ENCODE data around the gene ELL2. TPM values are rescaled to one million over a fixed set of nuclear protein-coding genes. Genes with fewer than 3 reads are reported as not detected.

Gene ELL2
- total RNA-seq, result 91.1 TPM

DNA sequence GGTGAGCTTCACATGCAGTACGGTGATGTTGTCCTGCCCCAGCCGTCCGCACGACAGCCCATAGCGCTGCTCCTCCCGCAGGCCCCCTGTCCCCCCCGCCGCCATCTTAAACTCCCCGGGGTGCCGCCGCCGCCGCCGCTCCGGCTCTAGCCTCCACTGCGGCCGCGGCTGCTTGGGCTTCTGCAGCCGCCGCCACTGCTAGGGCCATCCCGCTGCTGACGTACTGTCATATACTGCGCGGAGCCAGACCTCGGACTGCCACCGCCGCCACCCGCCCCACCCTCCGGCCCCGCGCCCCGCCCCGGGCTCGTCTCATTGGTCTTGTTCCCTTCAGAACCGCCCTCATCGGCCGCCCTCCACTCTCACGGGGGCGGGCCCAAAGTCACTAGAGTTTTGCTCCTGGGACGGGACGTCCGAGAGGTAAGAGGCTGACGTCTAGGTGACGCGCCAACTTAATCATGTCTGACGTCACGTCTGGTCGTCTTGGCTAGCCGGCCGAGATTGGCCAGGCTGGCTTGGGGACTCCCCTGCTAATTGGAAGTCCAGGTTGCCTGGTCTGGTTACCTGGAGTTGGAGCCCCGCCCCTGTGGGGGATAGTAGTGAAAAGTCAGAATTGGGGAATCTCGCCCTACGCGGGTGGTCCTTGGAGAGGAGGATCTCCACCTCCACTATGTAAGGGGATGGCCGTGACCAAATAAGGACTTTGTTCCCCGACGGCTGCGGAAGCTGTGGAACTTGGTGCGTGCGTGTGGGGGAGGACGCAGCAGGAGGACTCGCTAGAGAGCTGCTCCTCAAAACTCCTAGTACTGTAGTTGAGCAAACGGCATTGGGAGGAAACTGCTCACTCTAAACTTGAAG lies at the start of gene ELL2:
Gene ELL2 (minus strand): TSS at position 235 of the 858 bp plus-strand sequence. CDS start 130 bp downstream, at position 105.
- H3K4me3 ChIP-seq (ENCODE audit: low read length), result peak within 1 kb of the TSS; percentile 74
- no peaks in the 10 kb centered on the region for H3K9me3 ChIP-seq (ENCODE audit: low read depth, low read length)
- peaks cover 32% of the 10 kb centered on the region for H3K4me1 ChIP-seq (ENCODE audit: insufficient read depth, low read length)
- H3K27me3 ChIP-seq (ENCODE audit: insufficient read depth, low read length), result no peaks in the 10 kb centered on the region

DNA sequence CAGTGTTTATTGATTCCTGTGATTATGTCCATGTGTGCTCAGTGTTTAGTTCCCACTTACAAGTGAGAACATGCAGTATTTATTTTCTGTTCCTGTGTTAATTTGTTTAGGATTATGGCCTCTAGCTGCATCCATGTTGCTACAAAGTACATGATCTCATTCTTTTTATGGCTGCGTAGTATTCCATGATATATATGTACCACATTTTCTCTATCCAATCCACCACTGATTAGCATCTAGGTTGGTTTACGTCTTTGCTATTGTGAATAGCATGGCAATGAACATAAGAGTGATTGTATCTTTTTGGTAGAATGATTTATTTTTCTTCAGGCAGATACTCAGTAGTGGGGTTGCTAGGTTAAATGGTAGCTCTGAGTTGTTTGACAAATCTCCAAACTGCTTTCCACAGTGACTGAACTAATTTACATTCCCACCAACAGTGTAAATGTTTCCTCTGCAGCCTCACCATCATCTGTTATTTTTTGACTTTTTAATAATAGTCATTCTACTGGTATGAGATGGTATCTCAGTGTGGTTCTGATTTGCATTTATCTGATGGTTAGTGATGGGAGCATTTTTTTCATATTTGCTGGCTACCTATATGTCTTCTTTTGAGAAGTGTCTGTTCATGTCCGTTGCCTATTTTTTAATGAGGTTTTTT lies 47.5 kb upstream of the ELL2 start:
- Histone ChIP-seq H3K27me3 (ENCODE audit: insufficient read depth, low read length) (no peaks in the 10 kb centered on the region), H3K4me3 (ENCODE audit: low read length) (no peak overlapping the region), H3K4me1 (ENCODE audit: insufficient read depth, low read length) (no peaks in the 10 kb centered on the region), H3K9me3 (ENCODE audit: low read depth, low read length) (no peaks in the 10 kb centered on the region)

GRCh38 chr5:96008487-96008886 lies 46.8 kb upstream of the ELL2 start:
- no peaks in the 10 kb centered on the region for H3K27me3 ChIP-seq (ENCODE audit: insufficient read depth, low read length)
- no peak overlapping the region for H3K4me3 ChIP-seq (ENCODE audit: low read length)
- H3K9me3 ChIP-seq (ENCODE audit: low read depth, low read length), result no peaks in the 10 kb centered on the region
- no peaks in the 10 kb centered on the region for H3K4me1 ChIP-seq (ENCODE audit: insufficient read depth, low read length)

DNA sequence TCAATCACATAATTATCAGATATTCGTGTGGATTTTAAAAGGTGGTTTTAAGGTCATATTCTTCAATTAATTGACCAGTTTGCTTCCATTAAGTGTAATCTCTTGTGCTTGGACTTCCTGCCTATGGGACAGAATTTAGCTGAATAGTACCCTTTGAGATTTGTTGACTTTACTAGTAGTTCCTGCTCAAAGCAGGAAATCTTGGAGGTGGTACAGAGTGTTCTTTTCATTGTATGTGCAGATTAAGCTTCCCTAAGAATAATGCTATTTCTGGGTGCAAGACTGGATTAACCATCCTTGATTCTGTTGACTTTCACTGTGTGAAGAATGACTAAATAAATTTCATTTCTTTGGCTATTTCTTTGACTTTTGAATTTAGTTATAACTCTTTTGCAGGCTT lies 45.4 kb upstream of the ELL2 start:
- no peaks in the 10 kb centered on the region for H3K4me1 ChIP-seq (ENCODE audit: insufficient read depth, low read length)
- no peaks in the 10 kb centered on the region for H3K27me3 ChIP-seq (ENCODE audit: insufficient read depth, low read length)
- H3K4me3 ChIP-seq (ENCODE audit: low read length), result no peak overlapping the region
- H3K9me3 ChIP-seq (ENCODE audit: low read depth, low read length), result no peaks in the 10 kb centered on the region

- Histone ChIP-seq H3K9me3 (ENCODE audit: low read depth, low read length) (no peaks in the 10 kb centered on the region), H3K4me3 (ENCODE audit: low read length) (no peak overlapping the region), H3K27me3 (ENCODE audit: insufficient read depth, low read length) (no peaks in the 10 kb centered on the region), H3K4me1 (ENCODE audit: insufficient read depth, low read length) (no peaks in the 10 kb centered on the region)
Measured at GRCh38 chr5:96006291-96006690, 44.6 kb upstream of the ELL2 start.

GRCh38 chr5:96004754-96005153 lies 43.1 kb upstream of the ELL2 start:
- Histone ChIP-seq H3K27me3 (ENCODE audit: insufficient read depth, low read length) (no peaks in the 10 kb centered on the region), H3K4me1 (ENCODE audit: insufficient read depth, low read length) (no peaks in the 10 kb centered on the region), H3K4me3 (ENCODE audit: low read length) (no peak overlapping the region), H3K9me3 (ENCODE audit: low read depth, low read length) (no peaks in the 10 kb centered on the region)

GRCh38 chr5:96004087-96004486 lies 42.4 kb upstream of the ELL2 start:
- Histone ChIP-seq H3K4me1 (ENCODE audit: insufficient read depth, low read length) (no peaks in the 10 kb centered on the region), H3K27me3 (ENCODE audit: insufficient read depth, low read length) (no peaks in the 10 kb centered on the region), H3K4me3 (ENCODE audit: low read length) (no peak overlapping the region), H3K9me3 (ENCODE audit: low read depth, low read length) (no peaks in the 10 kb centered on the region)

DNA sequence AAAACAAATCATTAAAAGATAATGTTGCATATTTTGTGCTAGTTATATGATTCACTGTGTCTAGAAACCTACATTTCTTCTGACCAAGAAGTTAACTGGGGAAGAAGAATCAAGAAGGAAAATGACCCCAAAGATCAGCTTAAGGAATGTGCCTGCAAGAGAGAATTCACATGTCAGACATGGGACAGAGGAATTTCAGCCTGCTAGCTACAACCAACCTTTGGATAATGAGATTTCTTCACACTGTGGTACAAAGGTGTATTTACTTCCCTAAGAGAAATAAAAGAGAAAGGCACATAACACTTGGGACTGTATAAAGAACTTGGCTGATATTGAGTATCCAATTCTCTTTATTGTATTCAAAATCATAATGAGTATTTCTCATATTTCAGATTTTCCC lies 39.6 kb upstream of the ELL2 start:
- H3K9me3 ChIP-seq (ENCODE audit: low read depth, low read length), result no peaks in the 10 kb centered on the region
- H3K4me3 ChIP-seq (ENCODE audit: low read length), result no peak overlapping the region
- no peaks in the 10 kb centered on the region for H3K27me3 ChIP-seq (ENCODE audit: insufficient read depth, low read length)
- H3K4me1 ChIP-seq (ENCODE audit: insufficient read depth, low read length), result no peaks in the 10 kb centered on the region

- H3K9me3 ChIP-seq (ENCODE audit: low read depth, low read length), result no peaks in the 10 kb centered on the region
- no peak overlapping the region for H3K4me3 ChIP-seq (ENCODE audit: low read length)
- no peaks in the 10 kb centered on the region for H3K4me1 ChIP-seq (ENCODE audit: insufficient read depth, low read length)
- no peaks in the 10 kb centered on the region for H3K27me3 ChIP-seq (ENCODE audit: insufficient read depth, low read length)
Measured at GRCh38 chr5:96000308-96000707, 38.7 kb upstream of the ELL2 start.

- Histone ChIP-seq H3K4me1 (ENCODE audit: insufficient read depth, low read length) (no peaks in the 10 kb centered on the region), H3K4me3 (ENCODE audit: low read length) (no peak overlapping the region), H3K9me3 (ENCODE audit: low read depth, low read length) (no peaks in the 10 kb centered on the region), H3K27me3 (ENCODE audit: insufficient read depth, low read length) (no peaks in the 10 kb centered on the region)
Measured at GRCh38 chr5:95996904-95997723, 35.5 kb upstream of the ELL2 start.

GRCh38 chr5:95995962-95996489 lies 34.4 kb upstream of the ELL2 start:
- no peak overlapping the region for H3K4me3 ChIP-seq (ENCODE audit: low read length)

DNA sequence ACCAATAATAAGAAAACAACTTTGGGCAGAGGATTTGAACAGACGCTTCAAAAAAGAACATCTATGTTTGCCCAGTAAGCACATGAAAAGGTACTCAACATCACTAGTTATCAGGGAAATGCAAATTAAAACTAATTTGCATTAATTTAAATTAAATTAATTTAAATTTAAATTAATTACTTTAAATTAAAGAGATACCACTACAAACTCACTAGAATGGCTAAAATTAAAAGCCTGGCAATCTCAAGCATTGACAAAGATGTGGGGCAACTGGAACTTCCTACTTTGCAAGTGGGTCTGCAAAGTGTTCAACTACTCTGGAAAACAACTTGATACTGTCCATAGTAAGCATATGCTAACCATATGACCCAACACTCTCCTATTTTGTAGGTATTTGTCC lies 32.1 kb upstream of the ELL2 start:
- H3K9me3 ChIP-seq (ENCODE audit: low read depth, low read length), result no peaks in the 10 kb centered on the region
- no peaks in the 10 kb centered on the region for H3K27me3 ChIP-seq (ENCODE audit: insufficient read depth, low read length)
- no peaks in the 10 kb centered on the region for H3K4me1 ChIP-seq (ENCODE audit: insufficient read depth, low read length)
- no peak overlapping the region for H3K4me3 ChIP-seq (ENCODE audit: low read length)

More at GRCh38 chr5:95995962-95996489, 34.4 kb upstream of the ELL2 start:
- Histone ChIP-seq H3K27me3 (ENCODE audit: insufficient read depth, low read length) (no peaks in the 10 kb centered on the region), H3K9me3 (ENCODE audit: low read depth, low read length) (no peaks in the 10 kb centered on the region), H3K4me1 (ENCODE audit: insufficient read depth, low read length) (no peaks in the 10 kb centered on the region)

GRCh38 chr5:95993266-95993665 lies 31.6 kb upstream of the ELL2 start:
- H3K27me3 ChIP-seq (ENCODE audit: insufficient read depth, low read length), result no peaks in the 10 kb centered on the region
- H3K4me3 ChIP-seq (ENCODE audit: low read length), result no peak overlapping the region
- no peaks in the 10 kb centered on the region for H3K9me3 ChIP-seq (ENCODE audit: low read depth, low read length)
- no peaks in the 10 kb centered on the region for H3K4me1 ChIP-seq (ENCODE audit: insufficient read depth, low read length)

DNA sequence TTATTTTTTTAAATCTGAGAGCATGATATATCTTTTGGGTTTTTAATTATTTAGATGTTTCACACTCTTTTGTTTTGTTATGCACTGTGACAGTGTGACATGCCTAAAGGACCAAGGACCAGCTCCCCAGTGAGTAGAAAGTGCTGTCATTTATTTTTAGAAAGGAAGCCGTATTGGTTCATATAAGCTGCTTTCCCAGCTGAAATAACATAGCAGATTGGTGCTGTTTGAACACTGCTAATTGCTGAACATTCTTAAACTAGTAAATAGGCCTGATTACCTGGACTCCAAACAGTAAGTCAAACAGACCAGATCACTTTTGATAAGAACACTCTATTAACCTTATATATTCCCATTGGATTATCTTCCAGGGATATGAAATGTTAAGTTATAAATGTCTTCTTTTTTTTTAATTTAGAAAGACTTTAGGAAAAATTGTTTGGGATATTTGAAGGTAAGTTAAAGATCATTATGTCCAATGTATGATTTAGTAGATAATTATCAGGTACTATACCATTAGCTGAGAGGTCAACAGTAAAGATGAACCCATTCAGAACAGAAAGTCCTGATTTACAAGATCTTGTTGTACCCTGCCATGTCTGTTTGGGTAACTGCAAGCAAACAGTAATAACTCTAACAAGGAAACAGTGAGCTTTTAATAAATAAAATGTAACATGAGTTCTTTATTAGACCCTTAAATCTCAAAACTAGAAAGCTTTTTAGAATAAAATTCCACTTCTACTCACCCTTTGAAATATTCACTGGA lies 27.8 kb upstream of the ELL2 start:
- no peak overlapping the region for H3K4me3 ChIP-seq (ENCODE audit: low read length)
- H3K27me3 ChIP-seq (ENCODE audit: insufficient read depth, low read length), result no peaks in the 10 kb centered on the region
- no peaks in the 10 kb centered on the region for H3K4me1 ChIP-seq (ENCODE audit: insufficient read depth, low read length)
- H3K9me3 ChIP-seq (ENCODE audit: low read depth, low read length), result no peaks in the 10 kb centered on the region
